Activated CD8-positive, alpha-beta memory T cell treated with anti-CD3 and anti-CD28 coated beads, Interleukin-2, amount 50 U/mL, for 48 hours (primary cell): ENCODE measurements around the gene RSAD1.

Source experiments
- DNase-seq: peaks from one replicate; pipeline ENCODE4 v3.0.0-alpha.2; 2020

RSAD1 gene

GRCh38 chr17:50522766-50523165 lies 44.1 kb downstream of the RSAD1 start:
- DNase-seq = no peak

GRCh38 chr17:50523208-50523607 lies 44.5 kb downstream of the RSAD1 start:
- DNase-seq = no peak

- DNase-seq = no peak
These were observed 46.2 kb downstream of the RSAD1 start for GRCh38 chr17:50524838-50525237.

GRCh38 chr17:50527155-50527762 lies 48.6 kb downstream of the RSAD1 start:
- DNase-seq = no peak

GRCh38 chr17:50527949-50528474 lies 49.4 kb downstream of the RSAD1 start:
- DNase-seq = no peak

GRCh38 chr17:50529849-50530248 lies 51.2 kb downstream of the RSAD1 start:
- DNase-seq = no peak

- no peak for DNase-seq
These were observed 52.9 kb downstream of the RSAD1 start for GRCh38 chr17:50531428-50532025.

- no peak for DNase-seq
These were observed 53.9 kb downstream of the RSAD1 start, which contains the start of gene EPN3 for GRCh38 chr17:50532452-50533024. EPN3 (plus strand) TSS chr17:50532735; CDS start chr17:50536557, 3,822 bp downstream.

GRCh38 chr17:50533185-50533584 lies 54.5 kb downstream of the RSAD1 start:
- no peak for DNase-seq

GRCh38 chr17:50533720-50534148 lies 55.1 kb downstream of the RSAD1 start:
- DNase-seq = no peak

- peak; percentile 67 for DNase-seq
These were observed 55.7 kb downstream of the RSAD1 start for GRCh38 chr17:50534222-50534978.

GRCh38 chr17:50534979-50535326 lies 56.3 kb downstream of the RSAD1 start:
- no peak for DNase-seq

- no peak for DNase-seq
These were observed 56.7 kb downstream of the RSAD1 start for GRCh38 chr17:50535407-50535806.
